WERI-Rb-1 (cell line): ENCODE measurements around the gene CCDC47.
"Not testable (repeated sequence)": the region's sequence is repeated elsewhere in the genome, so short reads cannot be mapped to it uniquely, and the experiment has no call there.

Experiments used
- DNase-seq: peaks from one replicate; pipeline ENCODE4 v3.0.0-alpha.2; 2020
- H3K27ac ChIP-seq: fragments of 250-450 bp; sonication (Bioruptor Pico); 2 replicates; pipeline ENCODE4 v1.5.1; 2020; ENCODE audit warnings: mild to moderate bottlenecking, moderate library complexity
- H3K27me3 ChIP-seq: fragments of 250-450 bp; sonication (Bioruptor Pico); 2 replicates; pipeline ENCODE4 v1.5.1; 2021; ENCODE audit warnings: mild to moderate bottlenecking, low read depth, moderate library complexity; ENCODE audit not compliant: insufficient read depth, severe bottlenecking
- H3K36me3 ChIP-seq: fragments of 250-450 bp; sonication (Bioruptor Pico); 2 replicates; pipeline ENCODE4 v1.5.1; 2020; ENCODE audit warnings: mild to moderate bottlenecking, moderate library complexity
- H3K4me3 ChIP-seq: 2 replicates; pipeline ENCODE4 v1.5.1; 2011; ENCODE audit warnings: low read depth, mild to moderate bottlenecking, control low read depth, low read length
- H3K9me3 ChIP-seq: fragments of 250-450 bp; sonication (Bioruptor Pico); 2 replicates; pipeline ENCODE4 v1.5.1; 2021; ENCODE audit warnings: mild to moderate bottlenecking, moderate library complexity; ENCODE audit not compliant: severe bottlenecking
- CTCF ChIP-seq: IDR thresholded peaks from 2 replicates; pipeline ENCODE4 v1.5.1; 2011; ENCODE audit warnings: low read depth, mild to moderate bottlenecking, control low read depth, inconsistent platforms, low read length

CCDC47 gene

GRCh38 chr17:63804328-63804727, 30.9 kb upstream of the CCDC47 start:
- no peaks in the 10 kb centered on the region for H3K27me3 ChIP-seq
- H3K27ac ChIP-seq, result no peak overlapping the region
- no peak overlapping the region for H3K4me3 ChIP-seq
- peaks cover 98% of the 10 kb centered on the region for H3K36me3 ChIP-seq
- TF ChIP-seq CTCF, result no peak
- no peaks in the 10 kb centered on the region for H3K9me3 ChIP-seq
- no peak for DNase-seq

- DNase-seq, result no peak
- Histone ChIP-seq H3K9me3 (no peaks in the 10 kb centered on the region), H3K27ac (no peak overlapping the region), H3K36me3 (peaks cover 96% of the 10 kb centered on the region), H3K4me3 (no peak overlapping the region), H3K27me3 (no peaks in the 10 kb centered on the region)
- TF ChIP-seq CTCF, result no peak
Observed at GRCh38 chr17:63800783-63801182, 27.4 kb upstream of the CCDC47 start.

GRCh38 chr17:63798572-63799106, 25.2 kb upstream of the CCDC47 start:
- Histone ChIP-seq H3K36me3 (peaks cover 95% of the 10 kb centered on the region), H3K27ac (no peak overlapping the region), H3K9me3 (no peaks in the 10 kb centered on the region), H3K27me3 (no peaks in the 10 kb centered on the region), H3K4me3 (no peak overlapping the region)
- TF ChIP-seq CTCF, result no peak
- DNase-seq, result no peak

- H3K4me3 ChIP-seq, DNase-seq, H3K27me3 ChIP-seq, H3K27ac ChIP-seq, H3K9me3 ChIP-seq: not testable (repeated sequence)
- peaks cover 97% of the 10 kb centered on the region for H3K36me3 ChIP-seq
Observed at GRCh38 chr17:63796375-63796774, 23.0 kb upstream of the CCDC47 start.

- no peak for TF ChIP-seq CTCF
- Histone ChIP-seq H3K36me3 (peaks cover 97% of the 10 kb centered on the region), H3K9me3 (no peaks in the 10 kb centered on the region), H3K4me3 (no peak overlapping the region), H3K27me3 (no peaks in the 10 kb centered on the region), H3K27ac (no peak overlapping the region)
- no peak for DNase-seq
Observed at GRCh38 chr17:63792055-63792729, 18.8 kb upstream of the CCDC47 start.

GRCh38 chr17:63790057-63790456, 16.7 kb upstream of the CCDC47 start:
- Histone ChIP-seq H3K4me3 (no peak overlapping the region), H3K9me3 (no peaks in the 10 kb centered on the region), H3K36me3 (peaks cover 96% of the 10 kb centered on the region), H3K27me3 (no peaks in the 10 kb centered on the region), H3K27ac (no peak overlapping the region)
- TF ChIP-seq CTCF, result no peak
- no peak for DNase-seq
